ENCODE results near the gene JARID2. TPM values are rescaled to one million over a fixed set of nuclear protein-coding genes. Genes with fewer than 3 reads are reported as not detected.

The JARID2 gene
- total RNA-seq, 2 experiments from 2014 or later = 19.0 to 19.5 TPM

DNA sequence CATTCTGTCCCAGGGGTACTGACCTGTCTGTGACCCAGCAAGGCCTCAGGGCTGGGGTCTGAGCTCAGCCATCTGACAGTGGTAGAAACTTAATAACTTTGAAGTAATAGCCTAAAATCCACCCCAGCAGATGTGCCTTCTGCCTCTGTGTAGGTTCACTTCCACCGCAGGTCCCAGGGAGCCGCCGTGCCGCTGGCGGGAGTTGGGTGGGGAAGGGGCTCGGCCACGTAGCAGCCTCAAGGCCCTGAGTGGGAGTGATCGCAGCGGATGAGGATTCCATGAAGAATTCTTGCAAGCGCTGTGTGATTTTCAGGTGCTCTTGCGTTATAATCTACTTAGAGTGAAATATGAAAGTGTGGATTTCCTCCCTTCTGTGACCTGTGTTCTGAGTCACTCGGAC lies 253.3 kb downstream of the JARID2 start:
- H2AFZ ChIP-seq (ENCODE audit: low read length) = no peak overlapping the region
- TF ChIP-seq, protein P1, sequence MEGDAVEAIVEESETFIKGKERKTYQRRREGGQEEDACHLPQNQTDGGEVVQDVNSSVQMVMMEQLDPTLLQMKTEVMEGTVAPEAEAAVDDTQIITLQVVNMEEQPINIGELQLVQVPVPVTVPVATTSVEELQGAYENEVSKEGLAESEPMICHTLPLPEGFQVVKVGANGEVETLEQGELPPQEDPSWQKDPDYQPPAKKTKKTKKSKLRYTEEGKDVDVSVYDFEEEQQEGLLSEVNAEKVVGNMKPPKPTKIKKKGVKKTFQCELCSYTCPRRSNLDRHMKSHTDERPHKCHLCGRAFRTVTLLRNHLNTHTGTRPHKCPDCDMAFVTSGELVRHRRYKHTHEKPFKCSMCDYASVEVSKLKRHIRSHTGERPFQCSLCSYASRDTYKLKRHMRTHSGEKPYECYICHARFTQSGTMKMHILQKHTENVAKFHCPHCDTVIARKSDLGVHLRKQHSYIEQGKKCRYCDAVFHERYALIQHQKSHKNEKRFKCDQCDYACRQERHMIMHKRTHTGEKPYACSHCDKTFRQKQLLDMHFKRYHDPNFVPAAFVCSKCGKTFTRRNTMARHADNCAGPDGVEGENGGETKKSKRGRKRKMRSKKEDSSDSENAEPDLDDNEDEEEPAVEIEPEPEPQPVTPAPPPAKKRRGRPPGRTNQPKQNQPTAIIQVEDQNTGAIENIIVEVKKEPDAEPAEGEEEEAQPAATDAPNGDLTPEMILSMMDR (conservative IDR thresholded peaks at IDR 0.05; ENCODE audit: low read length) = no peak
- TF ChIP-seq EZH2phosphoT487 (IDR thresholded peaks at IDR 0.05; ENCODE audit: borderline replicate concordance, low read depth, low read length) = no peak
- no peaks in the 10 kb centered on the region for H3K9me3 ChIP-seq (ENCODE audit: low read length)
- BruUV-seq (replicated peaks) = no TSS peak
- ChIA-PET POLR2A (no interaction called here), CTCF (ENCODE audit: unreplicated experiment) (no interaction called here)
- no peak overlapping the region for H3K4me2 ChIP-seq (ENCODE audit: low read length)
- H3K4me1 ChIP-seq (ENCODE audit: insufficient read depth, low read length, poor library complexity, severe bottlenecking) = no peaks in the 10 kb centered on the region
- no peaks in the 10 kb centered on the region for H3K79me2 ChIP-seq (ENCODE audit: insufficient read depth, low read depth, low read length)
- DNase-seq (ENCODE audit: low spot score) = no peak
- intact Hi-C loops (cut with micrococcal nuclease; ENCODE audit: unreplicated experiment) = no loop called here
- no peaks in the 10 kb centered on the region for H3K9me2 ChIP-seq (ENCODE audit: insufficient read depth, low read length)
- H3K27ac ChIP-seq (ENCODE audit: low read depth, low read length, poor library complexity, severe bottlenecking) = no peak overlapping the region
- no peaks in the 10 kb centered on the region for H4K20me1 ChIP-seq (ENCODE audit: insufficient read depth, low read length)
- H3K4me3 ChIP-seq (ENCODE audit: low read depth, low read length, poor library complexity, severe bottlenecking) = no peak overlapping the region
- 0 out of 2 replicates have a peak, but pooled peaks cover 3% of the 10 kb centered on the region for H3K36me3 ChIP-seq (ENCODE audit: insufficient read depth, low read length)

DNA sequence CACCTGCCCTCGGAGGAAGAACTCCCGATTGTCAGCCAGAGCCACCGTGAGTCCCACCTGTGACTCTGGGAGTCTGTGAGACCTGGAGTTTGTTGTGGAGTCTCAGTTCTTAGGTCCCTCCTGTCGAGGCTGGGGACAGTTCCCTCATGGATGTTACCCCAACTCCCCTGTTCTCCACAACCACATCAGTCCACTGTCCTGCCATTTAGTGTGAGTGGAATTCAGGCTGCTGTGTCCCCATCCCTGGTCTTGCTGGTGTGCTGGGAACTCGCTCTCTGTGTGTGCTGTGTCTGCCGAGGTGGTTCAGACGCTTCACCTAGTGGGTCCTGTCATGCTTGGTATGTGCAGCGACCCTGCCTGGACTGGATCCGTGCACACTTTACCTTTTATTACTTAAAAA lies 253.7 kb downstream of the JARID2 start:
- Histone ChIP-seq H3K27ac (ENCODE audit: low read depth, low read length, poor library complexity, severe bottlenecking) (no peak overlapping the region), H3K36me3 (ENCODE audit: insufficient read depth, low read length) (0 out of 2 replicates have a peak, but pooled peaks cover 3% of the 10 kb centered on the region), H3K4me1 (ENCODE audit: insufficient read depth, low read length, poor library complexity, severe bottlenecking) (no peaks in the 10 kb centered on the region), H3K4me2 (ENCODE audit: low read length) (no peak overlapping the region), H3K79me2 (ENCODE audit: insufficient read depth, low read depth, low read length) (no peaks in the 10 kb centered on the region), H3K4me3 (ENCODE audit: low read depth, low read length, poor library complexity, severe bottlenecking) (no peak overlapping the region), H2AFZ (ENCODE audit: low read length) (no peak overlapping the region), H4K20me1 (ENCODE audit: insufficient read depth, low read length) (no peaks in the 10 kb centered on the region), H3K9me3 (ENCODE audit: low read length) (no peaks in the 10 kb centered on the region), H3K9me2 (ENCODE audit: insufficient read depth, low read length) (no peaks in the 10 kb centered on the region)
- BruUV-seq (replicated peaks) = no TSS peak
- intact Hi-C loops (cut with micrococcal nuclease; ENCODE audit: unreplicated experiment) = no loop called here
- CTCF ChIA-PET (ENCODE audit: unreplicated experiment) = no interaction called here
- POLR2A ChIA-PET = no interaction called here
- TF ChIP-seq EZH2phosphoT487 (IDR thresholded peaks at IDR 0.05; ENCODE audit: borderline replicate concordance, low read depth, low read length) = no peak
- DNase-seq (ENCODE audit: low spot score) = no peak

DNA sequence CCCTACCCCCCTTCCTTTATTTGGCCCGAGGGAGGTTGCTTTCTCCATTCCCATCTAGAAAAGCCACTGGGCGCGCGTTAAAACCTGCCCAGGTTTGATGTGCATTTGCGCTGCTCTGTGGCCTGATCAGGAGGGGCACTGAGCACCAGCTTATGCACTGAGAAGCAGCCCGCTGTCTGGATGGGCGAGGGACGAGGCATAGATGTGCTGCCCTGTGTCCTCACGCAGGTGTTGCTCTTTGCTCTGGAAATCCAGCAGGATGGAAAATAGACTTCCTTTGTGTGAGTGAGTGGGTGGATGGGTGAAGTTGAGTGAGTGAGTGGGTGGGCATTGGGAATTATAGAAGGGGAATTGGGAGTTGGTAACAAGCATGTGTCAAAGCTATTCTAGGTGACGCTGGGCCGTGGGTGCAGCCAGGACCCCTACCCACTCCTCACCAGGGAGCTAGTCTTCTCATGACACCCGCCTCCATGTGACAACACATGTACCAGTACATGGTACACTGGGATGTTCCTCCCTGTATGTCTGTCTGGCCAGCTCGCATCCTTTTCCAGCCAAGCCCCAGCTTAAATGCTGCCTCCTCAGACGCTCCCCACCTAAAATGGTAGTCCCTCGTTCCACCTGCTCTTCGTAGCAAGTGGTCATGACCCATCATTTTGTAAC lies 254.3 kb downstream of the JARID2 start:
- H2AFZ ChIP-seq (ENCODE audit: low read length) = no peak overlapping the region
- no TSS peak for BruUV-seq (replicated peaks)
- ChIA-PET CTCF (ENCODE audit: unreplicated experiment) (interaction anchor here (1.0 kb wide), 1 partner anchor 8 kb away, joined by 3 read pairs; no protein-coding TSS in a partner anchor), POLR2A (no interaction called here)
- H3K9me2 ChIP-seq (ENCODE audit: insufficient read depth, low read length) = no peaks in the 10 kb centered on the region
- intact Hi-C loops (cut with micrococcal nuclease; ENCODE audit: unreplicated experiment) = no loop called here
- H3K4me1 ChIP-seq (ENCODE audit: insufficient read depth, low read length, poor library complexity, severe bottlenecking) = no peaks in the 10 kb centered on the region
- TF ChIP-seq, protein P1 (conservative IDR thresholded peaks at IDR 0.05; ENCODE audit: low read length) = no peak
- no peak for TF ChIP-seq EZH2phosphoT487 (IDR thresholded peaks at IDR 0.05; ENCODE audit: borderline replicate concordance, low read depth, low read length)
- H3K27ac ChIP-seq (ENCODE audit: low read depth, low read length, poor library complexity, severe bottlenecking) = no peak overlapping the region
- no peak overlapping the region for H3K4me3 ChIP-seq (ENCODE audit: low read depth, low read length, poor library complexity, severe bottlenecking)
- no peaks in the 10 kb centered on the region for H3K9me3 ChIP-seq (ENCODE audit: low read length)
- H3K36me3 ChIP-seq (ENCODE audit: insufficient read depth, low read length) = 0 out of 2 replicates have a peak, but pooled peaks cover 3% of the 10 kb centered on the region
- no peak for DNase-seq (ENCODE audit: low spot score)
- H4K20me1 ChIP-seq (ENCODE audit: insufficient read depth, low read length) = no peaks in the 10 kb centered on the region
- H3K79me2 ChIP-seq (ENCODE audit: insufficient read depth, low read depth, low read length) = no peaks in the 10 kb centered on the region
- H3K4me2 ChIP-seq (ENCODE audit: low read length) = no peak overlapping the region
